ENCODE results near the gene HAPLN1.

DNA sequence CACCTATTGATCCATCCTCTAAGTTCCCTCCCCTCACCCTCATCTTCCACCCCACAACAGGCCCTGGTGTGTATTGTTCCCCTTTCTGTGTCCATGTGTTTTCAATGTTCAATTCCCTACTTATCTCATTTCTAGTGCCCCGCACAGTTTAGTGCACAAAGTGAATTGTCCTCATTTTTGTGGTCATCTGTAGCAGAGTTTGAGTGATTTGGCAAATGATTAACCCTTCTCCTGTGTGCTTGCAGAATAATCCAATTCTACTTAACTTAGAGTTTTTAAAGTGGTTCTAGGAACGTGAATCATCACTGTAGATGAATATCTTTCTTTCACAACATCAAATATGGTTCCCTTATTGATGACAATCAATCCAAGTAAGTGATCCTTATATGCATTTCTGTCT is 6.3 kb upstream of the HAPLN1 start:
- TF ChIP-seq, protein P1, sequence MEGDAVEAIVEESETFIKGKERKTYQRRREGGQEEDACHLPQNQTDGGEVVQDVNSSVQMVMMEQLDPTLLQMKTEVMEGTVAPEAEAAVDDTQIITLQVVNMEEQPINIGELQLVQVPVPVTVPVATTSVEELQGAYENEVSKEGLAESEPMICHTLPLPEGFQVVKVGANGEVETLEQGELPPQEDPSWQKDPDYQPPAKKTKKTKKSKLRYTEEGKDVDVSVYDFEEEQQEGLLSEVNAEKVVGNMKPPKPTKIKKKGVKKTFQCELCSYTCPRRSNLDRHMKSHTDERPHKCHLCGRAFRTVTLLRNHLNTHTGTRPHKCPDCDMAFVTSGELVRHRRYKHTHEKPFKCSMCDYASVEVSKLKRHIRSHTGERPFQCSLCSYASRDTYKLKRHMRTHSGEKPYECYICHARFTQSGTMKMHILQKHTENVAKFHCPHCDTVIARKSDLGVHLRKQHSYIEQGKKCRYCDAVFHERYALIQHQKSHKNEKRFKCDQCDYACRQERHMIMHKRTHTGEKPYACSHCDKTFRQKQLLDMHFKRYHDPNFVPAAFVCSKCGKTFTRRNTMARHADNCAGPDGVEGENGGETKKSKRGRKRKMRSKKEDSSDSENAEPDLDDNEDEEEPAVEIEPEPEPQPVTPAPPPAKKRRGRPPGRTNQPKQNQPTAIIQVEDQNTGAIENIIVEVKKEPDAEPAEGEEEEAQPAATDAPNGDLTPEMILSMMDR (IDR thresholded peaks at IDR 0.05): no peak
- no peak for TF ChIP-seq POLR2AphosphoS5 (IDR thresholded peaks at IDR 0.05)
- no peak for TF ChIP-seq POLR2A (IDR thresholded peaks at IDR 0.05)
